ENCODE measurements around the gene CLTB. TPM values are rescaled to one million over a fixed set of nuclear protein-coding genes. Genes with fewer than 3 reads are reported as not detected.

Gene CLTB
- total and polyA plus RNA-seq, 2 of the 8 experiments (the other 6 are each of a cell fraction or from before 2014, with no cell fraction given): 25.9 to 34.9 TPM

- no peak overlapping the region for H4K8ac ChIP-seq (ENCODE audit: extremely low read depth, insufficient read depth, low read length)
- H2BK12ac ChIP-seq (ENCODE audit: low read depth, low read length): no peak overlapping the region
- H4K20me1 ChIP-seq (replicated peaks in 1 of 2; ENCODE audit: control insufficient read depth in 1 of 2, insufficient read depth in 2 of 2, low read length in 2 of 2): peaks cover 6 to 8% of the 10 kb centered on the region in 2 experiments
- no peak overlapping the region for H3K56ac ChIP-seq (replicated peaks; ENCODE audit: insufficient read length, low read depth, low read length)
- no peak for FAIRE-seq
- ChIA-PET POLR2A (ENCODE audit: partially characterized antibody) (interaction anchor here (2.5 to 9.4 kb wide), 2 partner anchors 9 to 155 kb away, joined by 7 to 93 read pairs; no protein-coding TSS in a partner anchor), CTCF (ENCODE audit: partially characterized antibody) (interaction anchor here (0.9 kb wide), 1 partner anchor 13 kb away, joined by 3 read pairs; no protein-coding TSS in a partner anchor)
- no peak overlapping the region for H3K9ac ChIP-seq (replicated peaks in 1 of 4; ENCODE audit: extremely low read depth in 1 of 4, low read depth in 3 of 4, low read length in 3 of 4)
- no peak overlapping the region for H2AFZ ChIP-seq (ENCODE audit: low read length)
- H3K27ac ChIP-seq (ENCODE audit: low read depth, low read length): no peak overlapping the region
- H3K79me1 ChIP-seq (ENCODE audit: low read depth, low read length): no peaks in the 10 kb centered on the region
- no peak overlapping the region for H3K4ac ChIP-seq (replicated peaks; ENCODE audit: insufficient read length, low read depth, low read length)
- no peak overlapping the region for H4K91ac ChIP-seq (replicated peaks; ENCODE audit: insufficient read length, low read length)
- no peak overlapping the region for H2BK20ac ChIP-seq (ENCODE audit: low read length)
- no peak overlapping the region for H4K5ac ChIP-seq (ENCODE audit: insufficient read length, low read depth, low read length)
- H3K4me3 ChIP-seq (ENCODE audit: extremely low read depth in 1 of 4, insufficient read depth in 2 of 4, low read depth in 3 of 4, low read length in 4 of 4): no peak overlapping the region
- no peak overlapping the region for H3K23ac ChIP-seq (ENCODE audit: insufficient read length)
- peaks cover 25 to 49% (median 35%) of the 10 kb centered on the region in 4 experiments for H3K36me3 ChIP-seq (ENCODE audit: control insufficient read depth in 2 of 4, insufficient read depth in 4 of 4, low read length in 3 of 4)
- no peak for DNase-seq (ENCODE audit: low read depth in 1 of 2, low spot score in 2 of 2)
- H2AK5ac ChIP-seq (ENCODE audit: low read depth, low read length): no peak overlapping the region
- H2BK5ac ChIP-seq (ENCODE audit: low read depth, low read length): no peak overlapping the region
- H3K23me2 ChIP-seq (ENCODE audit: low read depth, low read length): no peaks in the 10 kb centered on the region
- H2BK120ac ChIP-seq (replicated peaks; ENCODE audit: low read depth, low read length): no peak overlapping the region
- H3K79me2 ChIP-seq (ENCODE audit: control insufficient read depth in 1 of 2, insufficient read depth in 2 of 2, low read length in 2 of 2): peaks cover 0 to 11% of the 10 kb centered on the region in 2 experiments; a peak in 3 of 4 replicates
- H3K9me3 ChIP-seq (ENCODE audit: insufficient read depth in 2 of 2, low read depth in 1 of 2, low read length in 1 of 2): no peaks in the 10 kb centered on the region
- H3K27me3 ChIP-seq (replicated peaks in 1 of 4; ENCODE audit: control insufficient read depth in 3 of 4, extremely low read depth in 1 of 4, insufficient read depth in 3 of 4, low read length in 3 of 4): no peaks in the 10 kb centered on the region
- WGBS, 2 experiments (ENCODE audit: extremely low coverage in 1 of 2, insufficient coverage in 1 of 2, insufficient read length in 1 of 2, insufficient replicate concordance in 2 of 2, low coverage in 1 of 2, low lambda C conversion rate in 2 of 2, missing lambda C conversion rate in 1 of 2): 88% methylated on average over 3 of the region's 3 CpGs; no CpG with 5 or more reads in 1 of the 2 experiments
- no peaks in the 10 kb centered on the region for H3K4me1 ChIP-seq (replicated peaks in 1 of 4; ENCODE audit: control insufficient read depth in 3 of 4, insufficient read depth in 4 of 4, low read length in 3 of 4)
- H2BK15ac ChIP-seq (ENCODE audit: low read length): no peak overlapping the region
- H3K18ac ChIP-seq (ENCODE audit: extremely low read depth, low read length): no peak overlapping the region
- no peak overlapping the region for H3K14ac ChIP-seq (ENCODE audit: insufficient read length)
- H3K4me2 ChIP-seq (ENCODE audit: insufficient read depth in 1 of 2, low read depth in 2 of 2, low read length in 2 of 2): no peak overlapping the region
- TF ChIP-seq ZNF274 (IDR thresholded peaks at IDR 0.05; ENCODE audit: borderline replicate concordance, extremely low read depth, low read length) (no peak), MAFK (IDR thresholded peaks at IDR 0.05; ENCODE audit: low read depth, low read length) (no peak), EGR1 (IDR thresholded peaks at IDR 0.05; ENCODE audit: borderline replicate concordance, low read depth, low read length) (no peak), EZH2 (IDR thresholded peaks at IDR 0.05; ENCODE audit: low read depth, low read length, severe bottlenecking) (no peak), CBX5 (IDR thresholded peaks at IDR 0.05; ENCODE audit: low read depth, low read length) (no peak), CHD2 (IDR thresholded peaks at IDR 0.05; ENCODE audit: low read length) (no peak), CBX8 (IDR thresholded peaks at IDR 0.05; ENCODE audit: borderline replicate concordance, low read depth, low read length) (no peak), CREB1 (IDR thresholded peaks at IDR 0.05) (no peak), SIX5 (IDR thresholded peaks at IDR 0.05; ENCODE audit: low read depth, low read length) (no peak), RXRA (IDR thresholded peaks at IDR 0.05; ENCODE audit: insufficient read depth, low read depth, low read length) (no peak), HDAC2 (IDR thresholded peaks at IDR 0.05; ENCODE audit: borderline replicate concordance in 1 of 2, low read depth in 2 of 2, low read length in 2 of 2) (no peak), SP1 (IDR thresholded peaks at IDR 0.05; ENCODE audit: low read depth, low read length) (no peak), E2F6 (IDR thresholded peaks at IDR 0.05) (no peak), SRF (IDR thresholded peaks at IDR 0.05; ENCODE audit: low read depth, low read length) (no peak)
These were observed 34.9 kb downstream of the CLTB start for GRCh38 chr5:176381423-176381822.

Data from H1 (cell line).